Measurements from ENCODE around the gene NLGN1.

Gene NLGN1

GRCh38 chr3:173863551-173863950 lies 466.0 kb downstream of the NLGN1 start:
- DNase-seq, result no peak

GRCh38 chr3:173865900-173866498 lies 468.5 kb downstream of the NLGN1 start:
- no peak for DNase-seq

- no peak for DNase-seq
Observed at GRCh38 chr3:173869766-173870165, 472.2 kb downstream of the NLGN1 start.

- DNase-seq, result no peak
Observed at GRCh38 chr3:173870976-173871375, 473.4 kb downstream of the NLGN1 start.

- DNase-seq, result no peak
Observed at GRCh38 chr3:173875790-173876189, 478.2 kb downstream of the NLGN1 start.

- no peak for DNase-seq
Observed at GRCh38 chr3:173876476-173876875, 478.9 kb downstream of the NLGN1 start.

GRCh38 chr3:173887888-173888287 lies 490.3 kb downstream of the NLGN1 start:
- DNase-seq, result no peak

GRCh38 chr3:173889596-173889995 lies 492.1 kb downstream of the NLGN1 start:
- DNase-seq, result no peak

GRCh38 chr3:173890091-173890490 lies 492.5 kb downstream of the NLGN1 start:
- no peak for DNase-seq

GRCh38 chr3:173891272-173892100 lies 493.9 kb downstream of the NLGN1 start:
- DNase-seq, result no peak

- DNase-seq, result no peak
Observed at GRCh38 chr3:173892547-173892946, 495.0 kb downstream of the NLGN1 start.

- no peak for DNase-seq
Observed at GRCh38 chr3:173893066-173893465, 495.5 kb downstream of the NLGN1 start.

- no peak for DNase-seq
Observed at GRCh38 chr3:173893835-173894234, 496.3 kb downstream of the NLGN1 start.

GRCh38 chr3:173897631-173898030 lies 500.1 kb downstream of the NLGN1 start:
- DNase-seq, result no peak

GRCh38 chr3:173901649-173902048 lies 504.1 kb downstream of the NLGN1 start:
- DNase-seq, result no peak

GRCh38 chr3:173902401-173902800 lies 504.9 kb downstream of the NLGN1 start:
- no peak for DNase-seq

GRCh38 chr3:173902871-173903270 lies 505.3 kb downstream of the NLGN1 start:
- no peak for DNase-seq

- no peak for DNase-seq
Observed at GRCh38 chr3:173905381-173905780, 507.8 kb downstream of the NLGN1 start.

- DNase-seq, result no peak
Observed at GRCh38 chr3:173911446-173911845, 513.9 kb downstream of the NLGN1 start.

GRCh38 chr3:173912126-173912525 lies 514.6 kb downstream of the NLGN1 start:
- DNase-seq, result no peak

- DNase-seq, result no peak
Observed at GRCh38 chr3:173913397-173913796, 515.9 kb downstream of the NLGN1 start.

- no peak for DNase-seq
Observed at GRCh38 chr3:173913974-173914421, 516.5 kb downstream of the NLGN1 start.

- no peak for DNase-seq
Observed at GRCh38 chr3:173916799-173917198, 519.3 kb downstream of the NLGN1 start.

GRCh38 chr3:173920386-173920785 lies 522.8 kb downstream of the NLGN1 start:
- no peak for DNase-seq

GRCh38 chr3:173921732-173922131 lies 524.2 kb downstream of the NLGN1 start:
- no peak for DNase-seq
